Neural cell (in vitro differentiated cells): ENCODE data around the gene PCDHA11. TPM values are rescaled to one million over a fixed set of nuclear protein-coding genes. Genes with fewer than 3 reads are reported as not detected.
"Not testable (repeated sequence)": the region's sequence is repeated elsewhere in the genome, so short reads cannot be mapped to it uniquely, and the experiment has no call there.

Experiments used
- H2AFZ ChIP-seq: fragments of 200-600, 300-800 bp; sonication (generic), shearing (Covaris generic); 2 replicates; pipeline ENCODE4 v1.6.0; 2014; ENCODE audit warnings: low read depth, mild to moderate bottlenecking, antibody characterized with exemption, low read length, moderate library complexity
- H3F3A ChIP-seq: fragments of 200-600 bp; shearing (Covaris generic); 2 replicates; pipeline ENCODE4 v1.6.1; 2016; ENCODE audit warnings: mild to moderate bottlenecking, moderate library complexity, mixed read lengths, antibody characterized with exemption, low read length; ENCODE audit not compliant: insufficient read depth, poor library complexity, severe bottlenecking
- H3K27ac ChIP-seq: fragments of 200-600, 300-800 bp; sonication (generic), shearing (Covaris generic); 2 replicates; pipeline ENCODE4 v1.5.1; 2014; ENCODE audit warnings: mild to moderate bottlenecking, low read length, moderate library complexity
- H3K27me3 ChIP-seq: fragments of 300-800, 200-600 bp; sonication (generic), shearing (Covaris generic); 2 replicates; pipeline ENCODE4 v1.6.0; 2014; ENCODE audit warnings: mild to moderate bottlenecking, low read depth, low read length, moderate library complexity; ENCODE audit not compliant: insufficient read depth
- H3K36me3 ChIP-seq: fragments of 300-800, 200-600 bp; sonication (generic), shearing (Covaris generic); 2 replicates; pipeline ENCODE4 v1.5.1; 2014; ENCODE audit warnings: mild to moderate bottlenecking, antibody characterized with exemption, low read length, moderate library complexity; ENCODE audit not compliant: insufficient read depth
- H3K4me2 ChIP-seq: fragments of 300-800, 200-600 bp; sonication (generic), shearing (Covaris generic); 2 replicates; pipeline ENCODE4 v1.6.0; 2014; ENCODE audit warnings: mild to moderate bottlenecking, low read length
- H3K4me3 ChIP-seq: fragments of 300-800, 200-600 bp; sonication (generic), shearing (Covaris generic); 2 replicates; pipeline ENCODE4 v1.5.1; 2014; ENCODE audit warnings: mild to moderate bottlenecking, low read length, moderate library complexity
- H3K79me2 ChIP-seq: fragments of 200-600 bp; shearing (Covaris generic); replicated peaks from 2 replicates; pipeline ENCODE4 v1.6.0; 2014; ENCODE audit warnings: mild to moderate bottlenecking, low read length, moderate library complexity; ENCODE audit not compliant: insufficient read depth
- H3K9ac ChIP-seq: fragments of 300-800, 200-600 bp; sonication (generic), shearing (Covaris generic); 2 replicates; pipeline ENCODE4 v1.6.1; 2016; ENCODE audit warnings: mild to moderate bottlenecking, low read length, mixed read lengths
- H3K9me2 ChIP-seq: fragments of 200-600 bp; shearing (Covaris generic); 2 replicates; pipeline ENCODE4 v1.6.1; 2016; ENCODE audit warnings: mild to moderate bottlenecking, low read length, mixed read lengths; ENCODE audit not compliant: insufficient read depth
- H3K9me3 ChIP-seq: fragments of 200-600, 300-800 bp; sonication (generic), shearing (Covaris generic); 2 replicates; pipeline ENCODE4 v1.6.1; 2016; ENCODE audit warnings: mild to moderate bottlenecking, mixed run types, low read length, moderate library complexity, mixed read lengths
- H4K20me1 ChIP-seq: fragments of 200-600 bp; shearing (Covaris generic); 2 replicates; pipeline ENCODE4 v1.6.1; 2016; ENCODE audit warnings: mild to moderate bottlenecking, mixed run types; ENCODE audit not compliant: insufficient read depth
- EP300 ChIP-seq: fragments of 450-650 bp; conservative IDR thresholded peaks from 2 replicates; pipeline ENCODE4 v1.6.1; 2014; ENCODE audit warnings: antibody characterized with exemption, mild to moderate bottlenecking, moderate library complexity; ENCODE audit not compliant: poor library complexity, severe bottlenecking
- MXI1 ChIP-seq: fragments of 450-650 bp; conservative IDR thresholded peaks from 2 replicates; pipeline ENCODE4 v1.6.1; 2014; ENCODE audit warnings: antibody characterized with exemption, mild to moderate bottlenecking; ENCODE audit not compliant: poor library complexity, severe bottlenecking
- RAD21 ChIP-seq: fragments of 450-650 bp; conservative IDR thresholded peaks from 2 replicates; pipeline ENCODE4 v1.6.1; 2014; ENCODE audit warnings: antibody characterized with exemption, mild to moderate bottlenecking, moderate library complexity
- SMC3 ChIP-seq: fragments of 450-650 bp; conservative IDR thresholded peaks from 2 replicates; pipeline ENCODE4 v1.6.1; 2014; ENCODE audit warnings: antibody characterized with exemption, mild to moderate bottlenecking, moderate library complexity; ENCODE audit not compliant: poor library complexity
- polyA plus RNA-seq: library from polyadenylated mRNA; depleted of rRNA; stranded (reverse); fragments of >200 nt; gene quantifications from 2 replicates; pipeline ENCODE4 v1.2.3, GENCODE V29; 2014

PCDHA11 gene
- polyA plus RNA-seq, 1 donor from 2014 or later = 5.3 TPM

DNA sequence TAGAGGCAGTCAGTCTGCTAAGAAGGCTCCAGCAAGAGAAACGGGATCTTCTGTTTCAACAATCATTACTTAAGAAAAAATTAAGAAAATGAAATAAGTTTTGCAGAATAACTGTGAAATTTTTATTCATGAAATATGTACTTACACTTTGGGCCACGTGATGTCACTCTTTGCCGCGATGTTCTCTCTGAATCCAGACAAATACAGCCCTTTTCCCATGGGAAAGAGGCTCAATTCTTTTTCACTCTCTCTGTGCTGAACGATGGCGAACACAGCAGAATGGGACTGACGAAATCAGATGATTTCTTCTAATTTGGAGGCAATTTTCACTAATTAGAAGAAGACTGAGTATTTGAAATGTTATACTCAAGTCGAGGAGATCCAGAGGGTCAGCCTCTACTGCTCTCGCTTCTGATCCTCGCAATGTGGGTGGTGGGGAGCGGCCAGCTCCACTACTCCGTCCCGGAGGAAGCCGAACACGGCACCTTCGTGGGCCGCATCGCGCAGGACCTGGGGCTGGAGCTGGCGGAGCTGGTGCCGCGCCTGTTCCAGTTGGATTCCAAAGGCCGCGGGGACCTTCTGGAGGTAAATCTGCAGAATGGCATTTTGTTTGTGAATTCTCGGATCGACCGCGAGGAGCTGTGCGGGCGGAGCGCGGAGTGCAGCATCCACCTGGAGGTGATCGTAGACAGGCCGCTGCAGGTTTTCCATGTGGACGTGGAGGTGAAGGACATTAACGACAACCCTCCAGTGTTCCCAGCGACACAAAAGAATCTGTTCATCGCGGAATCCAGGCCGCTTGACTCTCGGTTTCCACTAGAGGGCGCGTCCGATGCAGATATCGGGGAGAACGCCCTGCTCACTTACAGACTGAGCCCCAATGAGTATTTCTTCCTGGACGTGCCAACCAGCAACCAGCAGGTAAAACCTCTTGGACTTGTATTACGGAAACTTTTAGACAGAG, 20.3 kb upstream of the PCDHA11 start, which contains the start of gene PCDHA9:
Gene PCDHA9 (plus strand): TSS at position 244 of the 964 bp plus-strand sequence. CDS start 114 bp downstream, at position 358.
- not testable (repeated sequence) for H3K4me2 ChIP-seq, H3K79me2 ChIP-seq, H3K4me3 ChIP-seq, H3K9me3 ChIP-seq, H3K27ac ChIP-seq, H3K36me3 ChIP-seq, H3K27me3 ChIP-seq, H2AFZ ChIP-seq, H3F3A ChIP-seq, H4K20me1 ChIP-seq, H3K9me2 ChIP-seq, H3K9ac ChIP-seq

DNA sequence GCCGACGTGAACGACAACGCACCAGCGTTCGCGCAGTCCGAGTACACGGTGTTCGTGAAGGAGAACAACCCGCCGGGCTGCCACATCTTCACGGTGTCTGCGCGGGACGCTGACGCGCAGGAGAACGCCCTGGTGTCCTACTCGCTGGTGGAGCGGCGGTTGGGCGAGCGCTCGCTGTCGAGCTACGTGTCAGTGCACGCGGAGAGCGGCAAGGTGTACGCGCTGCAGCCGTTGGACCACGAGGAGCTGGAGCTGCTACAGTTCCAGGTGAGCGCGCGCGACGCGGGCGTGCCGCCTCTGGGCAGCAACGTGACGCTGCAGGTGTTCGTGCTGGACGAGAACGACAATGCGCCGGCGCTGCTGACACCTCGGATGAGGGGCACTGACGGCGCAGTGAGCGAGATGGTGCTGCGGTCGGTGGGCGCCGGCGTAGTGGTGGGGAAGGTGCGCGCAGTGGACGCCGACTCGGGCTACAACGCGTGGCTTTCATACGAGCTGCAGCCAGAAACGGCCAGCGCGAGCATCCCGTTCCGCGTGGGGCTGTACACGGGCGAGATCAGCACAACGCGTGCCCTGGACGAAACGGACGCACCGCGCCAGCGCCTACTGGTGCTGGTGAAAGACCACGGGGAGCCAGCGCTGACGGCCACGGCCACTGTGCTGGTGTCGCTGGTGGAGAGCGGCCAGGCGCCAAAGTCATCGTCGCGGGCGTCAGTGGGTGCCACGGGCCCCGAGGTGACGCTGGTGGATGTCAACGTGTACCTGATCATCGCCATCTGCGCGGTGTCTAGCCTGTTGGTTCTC, 18.7 kb upstream of the PCDHA11 start:
- H3K9me3 ChIP-seq, H3K9me2 ChIP-seq, H2AFZ ChIP-seq, H3K27ac ChIP-seq, H3K27me3 ChIP-seq, H3K4me2 ChIP-seq, H3F3A ChIP-seq, H3K4me3 ChIP-seq, H3K79me2 ChIP-seq, H3K36me3 ChIP-seq, H4K20me1 ChIP-seq, H3K9ac ChIP-seq: not testable (repeated sequence)

DNA sequence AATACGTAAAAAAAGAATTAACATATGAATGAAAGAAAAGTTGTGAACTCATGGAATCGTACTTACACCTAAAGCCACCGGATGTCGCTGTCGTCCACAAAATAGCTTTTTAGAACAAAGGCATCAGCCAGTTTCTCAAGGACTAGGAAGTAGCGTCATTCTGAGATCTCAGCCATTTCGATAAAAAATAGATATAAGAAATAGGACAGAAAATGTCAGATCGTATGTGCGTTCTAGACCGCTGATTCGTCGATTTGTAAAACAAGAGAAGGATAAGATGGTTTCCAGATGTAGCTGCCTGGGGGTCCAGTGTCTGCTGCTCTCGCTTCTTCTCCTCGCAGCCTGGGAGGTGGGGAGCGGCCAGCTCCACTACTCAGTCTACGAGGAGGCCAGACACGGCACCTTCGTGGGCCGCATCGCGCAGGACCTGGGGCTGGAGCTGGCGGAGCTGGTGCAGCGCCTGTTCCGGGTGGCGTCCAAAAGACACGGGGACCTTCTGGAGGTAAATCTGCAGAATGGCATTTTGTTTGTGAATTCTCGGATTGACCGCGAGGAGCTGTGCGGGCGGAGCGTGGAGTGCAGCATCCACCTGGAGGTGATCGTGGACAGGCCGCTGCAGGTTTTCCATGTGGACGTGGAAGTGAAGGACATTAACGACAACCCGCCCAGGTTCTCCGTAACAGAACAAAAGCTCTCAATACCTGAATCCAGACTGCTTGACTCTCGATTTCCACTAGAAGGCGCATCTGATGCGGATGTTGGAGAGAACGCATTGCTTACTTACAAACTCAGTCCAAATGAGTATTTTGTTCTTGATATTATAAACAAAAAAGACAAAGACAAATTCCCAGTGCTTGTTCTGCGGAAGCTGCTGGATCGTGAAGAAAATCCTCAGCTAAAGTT, 12.7 kb upstream of the PCDHA11 start, which contains the start of gene PCDHA10:
Gene PCDHA10 (plus strand): TSS at position 126 of the 903 bp plus-strand sequence. CDS start 152 bp downstream, at position 278.
- H3K36me3 ChIP-seq = peaks cover 11% of the 10 kb centered on the region
- no peak within 1 kb of the TSS for H2AFZ ChIP-seq
- H3K9me2 ChIP-seq = no peaks in the 10 kb centered on the region
- H4K20me1 ChIP-seq = no peaks in the 10 kb centered on the region
- H3K9me3 ChIP-seq = peaks cover 15% of the 10 kb centered on the region
- no peak within 1 kb of the TSS for H3K4me2 ChIP-seq
- H3F3A ChIP-seq = no peaks in the 10 kb centered on the region
- peak within 1 kb of the TSS; percentile 55 for H3K4me3 ChIP-seq
- TF ChIP-seq MXI1 (no peak), SMC3 (peak; percentile 46), EP300 (no peak), RAD21 (peak; percentile 51)
- H3K27me3 ChIP-seq = no peaks in the 10 kb centered on the region
- peak within 1 kb of the TSS; percentile 60 for H3K27ac ChIP-seq
- H3K79me2 ChIP-seq = peaks cover 3% of the 10 kb centered on the region
- peak within 1 kb of the TSS; percentile 45 for H3K9ac ChIP-seq
